GM21423 (cell line): Measurements from ENCODE around the gene SMIM41.

Experiments used
- ATAC-seq: cut with Tn5 transposase; IDR thresholded peaks from one replicate; pipeline ENCODE4 v1.9.1; 2021; ENCODE audit warnings: mild to moderate bottlenecking, moderate library complexity; ENCODE audit not compliant: unreplicated experiment

The SMIM41 gene

GRCh38 chr12:52050116-52050757 is 29.3 kb upstream of the SMIM41 start:
- ATAC-seq, result no peak

- ATAC-seq, result peak; percentile 74
These were observed 28.6 kb upstream of the SMIM41 start, which contains the start of gene NR4A1 for GRCh38 chr12:52050758-52051541. TSS of gene NR4A1 (plus strand) at chr12:52051442. CDS start at chr12:52054329, 2,887 bp downstream.

DNA sequence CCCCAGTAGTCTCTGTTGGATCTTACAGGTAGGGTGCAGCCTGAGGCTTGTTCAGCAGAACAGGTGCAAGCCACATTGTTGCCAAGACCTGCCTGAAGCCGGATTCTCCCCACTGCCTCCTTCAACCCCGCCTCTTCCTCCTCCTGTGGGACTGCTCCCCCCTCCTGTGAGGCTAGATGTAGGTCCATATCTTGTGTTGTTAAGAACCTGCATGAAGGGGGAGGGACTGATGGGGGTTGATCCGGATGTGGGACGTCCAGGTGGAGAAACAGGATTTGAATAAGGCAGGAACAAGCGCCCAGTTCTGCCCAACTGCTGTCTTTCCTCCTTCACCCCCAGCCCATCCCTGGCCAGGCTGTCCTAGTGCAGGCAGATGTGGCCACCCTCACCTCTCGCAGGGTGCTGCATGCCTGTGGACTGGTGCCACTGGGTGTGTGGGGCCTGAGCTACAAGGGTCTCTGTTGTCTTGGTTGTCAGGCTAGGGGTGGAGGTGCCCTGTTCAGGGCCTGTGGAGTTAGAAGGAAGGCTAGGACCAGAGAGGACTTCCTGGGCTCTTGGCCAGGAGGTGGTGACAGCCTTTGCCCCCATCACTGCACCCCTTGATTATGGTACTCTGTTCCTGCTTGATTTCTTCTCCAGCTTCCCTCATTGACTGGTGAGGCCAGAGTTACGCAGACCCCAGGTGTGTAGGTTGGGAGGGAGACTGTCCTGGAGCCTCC is 26.9 kb upstream of the SMIM41 start:
- no peak for ATAC-seq

GRCh38 chr12:52053536-52054209 is 25.8 kb upstream of the SMIM41 start:
- no peak for ATAC-seq

DNA sequence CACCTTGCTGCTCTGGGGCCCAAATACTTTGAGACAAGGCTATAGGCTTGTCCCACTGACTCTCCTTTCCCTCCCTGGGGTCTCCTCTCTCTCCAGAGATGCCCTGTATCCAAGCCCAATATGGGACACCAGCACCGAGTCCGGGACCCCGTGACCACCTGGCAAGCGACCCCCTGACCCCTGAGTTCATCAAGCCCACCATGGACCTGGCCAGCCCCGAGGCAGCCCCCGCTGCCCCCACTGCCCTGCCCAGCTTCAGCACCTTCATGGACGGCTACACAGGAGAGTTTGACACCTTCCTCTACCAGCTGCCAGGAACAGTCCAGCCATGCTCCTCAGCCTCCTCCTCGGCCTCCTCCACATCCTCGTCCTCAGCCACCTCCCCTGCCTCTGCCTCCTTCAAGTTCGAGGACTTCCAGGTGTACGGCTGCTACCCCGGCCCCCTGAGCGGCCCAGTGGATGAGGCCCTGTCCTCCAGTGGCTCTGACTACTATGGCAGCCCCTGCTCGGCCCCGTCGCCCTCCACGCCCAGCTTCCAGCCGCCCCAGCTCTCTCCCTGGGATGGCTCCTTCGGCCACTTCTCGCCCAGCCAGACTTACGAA is 25.2 kb upstream of the SMIM41 start:
- no peak for ATAC-seq

DNA sequence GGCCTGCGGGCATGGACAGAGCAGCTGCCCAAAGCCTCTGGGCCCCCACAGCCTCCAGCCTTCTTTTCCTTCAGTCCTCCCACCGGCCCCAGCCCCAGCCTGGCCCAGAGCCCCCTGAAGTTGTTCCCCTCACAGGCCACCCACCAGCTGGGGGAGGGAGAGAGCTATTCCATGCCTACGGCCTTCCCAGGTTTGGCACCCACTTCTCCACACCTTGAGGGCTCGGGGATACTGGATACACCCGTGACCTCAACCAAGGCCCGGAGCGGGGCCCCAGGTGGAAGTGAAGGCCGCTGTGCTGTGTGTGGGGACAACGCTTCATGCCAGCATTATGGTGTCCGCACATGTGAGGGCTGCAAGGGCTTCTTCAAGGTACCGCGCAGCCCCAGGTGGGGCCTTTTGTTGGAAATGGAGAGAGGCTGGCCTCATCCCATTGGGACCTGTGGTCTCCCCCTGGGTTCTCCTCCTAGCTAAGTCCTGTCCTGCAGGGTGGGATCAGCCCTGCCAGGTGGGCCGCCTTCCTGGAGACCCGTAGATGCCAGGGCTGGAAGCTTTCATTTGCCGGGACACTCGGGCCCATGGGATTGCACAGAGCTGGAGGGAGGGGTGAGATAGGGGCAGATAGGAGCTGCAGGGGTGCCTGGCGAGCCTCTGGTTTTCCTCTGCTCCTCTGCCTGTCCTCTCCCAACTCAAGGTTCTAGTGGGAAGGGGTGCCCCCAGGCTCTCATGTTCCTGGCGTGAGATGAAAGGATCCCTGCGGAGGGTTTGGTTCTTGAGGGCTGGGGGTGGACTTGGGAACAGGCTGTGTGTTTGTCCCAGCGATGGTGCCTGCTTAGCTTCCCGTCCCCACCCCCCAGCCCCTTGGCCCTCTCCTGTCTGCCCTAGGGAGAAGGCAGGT is 24.4 kb upstream of the SMIM41 start:
- ATAC-seq, result no peak

GRCh38 chr12:52055731-52056711 is 23.5 kb upstream of the SMIM41 start:
- no peak for ATAC-seq

DNA sequence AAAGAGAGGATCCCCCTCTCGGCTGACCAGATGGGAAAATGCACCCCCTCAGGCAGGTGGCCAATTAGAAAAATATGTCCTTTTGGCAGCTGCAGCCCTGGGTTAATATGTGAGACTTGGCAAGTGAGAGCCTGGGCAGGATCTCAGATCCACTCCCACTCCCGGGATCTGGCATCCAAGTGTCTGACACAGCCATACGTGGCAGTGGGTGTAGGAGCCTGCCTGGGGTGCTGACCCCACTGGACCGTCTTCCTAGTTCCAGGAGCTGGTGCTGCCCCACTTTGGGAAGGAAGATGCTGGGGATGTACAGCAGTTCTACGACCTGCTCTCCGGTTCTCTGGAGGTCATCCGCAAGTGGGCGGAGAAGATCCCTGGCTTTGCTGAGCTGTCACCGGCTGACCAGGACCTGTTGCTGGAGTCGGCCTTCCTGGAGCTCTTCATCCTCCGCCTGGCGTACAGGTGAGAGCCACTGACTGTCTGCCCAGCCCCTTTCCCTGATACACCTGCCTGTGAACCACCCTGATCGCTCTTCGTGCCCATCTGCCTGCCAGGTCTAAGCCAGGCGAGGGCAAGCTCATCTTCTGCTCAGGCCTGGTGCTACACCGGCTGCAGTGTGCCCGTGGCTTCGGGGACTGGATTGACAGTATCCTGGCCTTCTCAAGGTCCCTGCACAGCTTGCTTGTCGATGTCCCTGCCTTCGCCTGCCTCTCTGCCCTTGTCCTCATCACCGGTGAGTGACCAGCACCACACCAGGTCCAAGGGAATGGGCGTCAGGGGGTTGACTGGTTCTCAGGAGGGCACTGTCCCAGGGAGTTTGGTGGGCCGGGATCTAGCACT is 22.5 kb upstream of the SMIM41 start:
- no peak for ATAC-seq

GRCh38 chr12:52057638-52058576 is 21.6 kb upstream of the SMIM41 start:
- ATAC-seq, result no peak

- no peak for ATAC-seq
These were observed 20.7 kb upstream of the SMIM41 start for GRCh38 chr12:52058631-52059361.

DNA sequence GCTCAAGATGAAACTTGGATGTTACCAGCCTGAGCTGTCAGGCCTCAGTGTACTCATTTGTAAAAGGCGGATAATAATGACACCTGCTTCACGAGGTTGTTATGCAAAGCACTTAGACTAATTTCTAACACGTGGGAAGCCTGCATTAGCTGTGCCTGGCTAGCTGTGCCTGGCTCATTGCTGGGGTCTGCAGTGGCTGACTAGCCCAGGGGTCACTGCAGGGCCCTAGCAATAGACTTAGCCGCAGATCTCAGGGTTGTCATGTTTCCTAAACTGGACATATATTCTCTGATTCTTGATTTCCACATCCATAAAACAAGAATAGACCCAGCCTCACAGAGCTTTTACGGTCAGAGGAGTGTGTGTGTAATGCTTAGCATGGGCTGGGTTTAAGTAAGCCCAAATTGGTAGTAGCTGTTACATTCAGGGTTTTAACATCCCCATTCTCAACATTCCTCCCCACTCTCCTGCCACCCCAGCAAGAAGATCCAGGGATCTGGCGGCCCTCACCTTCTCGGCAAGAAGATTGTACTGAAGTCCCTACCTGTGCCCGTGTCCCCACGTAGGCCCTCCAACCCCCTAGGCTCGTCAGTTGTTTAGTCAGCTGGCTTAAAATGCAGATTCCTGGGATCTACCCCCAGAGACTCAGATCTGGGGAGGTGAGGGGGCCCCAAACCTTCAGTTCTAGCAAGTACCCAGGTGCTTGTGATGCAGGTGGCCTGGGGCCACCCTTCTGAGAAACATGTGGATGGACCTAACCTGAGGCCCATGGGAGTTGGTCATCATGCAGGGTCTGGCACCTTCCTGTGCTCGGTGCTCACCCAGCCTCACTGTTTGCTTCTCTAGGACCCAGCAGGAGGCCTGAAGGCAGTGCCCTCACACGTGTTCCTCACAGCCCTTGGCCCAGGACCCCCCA is 19.7 kb upstream of the SMIM41 start:
- ATAC-seq, result no peak

DNA sequence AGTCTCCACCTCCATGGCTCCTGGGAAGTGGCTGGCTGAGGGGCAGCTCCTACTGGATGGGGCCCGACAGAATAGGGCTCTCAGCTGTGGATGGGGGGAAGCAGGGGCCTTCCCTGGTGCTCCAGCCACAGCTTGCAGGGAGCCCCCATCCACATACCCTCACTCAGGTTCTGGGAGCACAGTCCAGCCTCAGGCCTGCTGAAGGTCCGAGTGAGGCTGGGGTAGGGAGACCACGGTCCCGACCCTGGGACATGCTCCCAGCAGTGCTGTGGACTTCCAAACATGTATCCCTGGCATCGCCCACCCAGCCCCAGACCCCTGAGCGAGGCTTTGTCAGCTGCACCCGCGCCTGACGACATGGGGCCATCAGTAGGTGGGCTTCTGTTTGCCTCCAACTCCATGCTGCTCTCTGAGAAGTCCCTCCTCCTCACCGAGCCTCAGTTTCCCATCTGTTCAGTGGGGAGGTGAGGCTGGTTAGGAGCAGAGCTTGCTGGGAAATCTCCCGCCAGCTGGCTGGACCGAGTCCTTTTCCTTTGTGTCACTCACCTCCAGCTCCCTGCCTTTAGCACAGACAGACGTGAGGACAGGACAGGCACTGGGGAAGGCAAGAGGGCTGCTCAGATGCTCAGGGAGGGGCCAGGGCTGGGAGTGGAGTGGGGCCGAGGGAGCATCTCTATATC is 18.9 kb upstream of the SMIM41 start:
- ATAC-seq, result no peak

GRCh38 chr12:52061470-52062166 is 17.9 kb upstream of the SMIM41 start:
- no peak for ATAC-seq
